CD4-positive, alpha-beta T cell treated with Interleukin-4 for 1 hour (primary cell): Measurements from ENCODE around the gene DNAAF8.
A peak's percentile ranks its signal among the peaks of the same experiment; 100 is the strongest.

Source experiments
- DNase-seq, 2 donors: peaks; one replicate each; pipeline ENCODE4 v3.0.0-alpha.2; 2020 to 2022

The DNAAF8 gene

DNA sequence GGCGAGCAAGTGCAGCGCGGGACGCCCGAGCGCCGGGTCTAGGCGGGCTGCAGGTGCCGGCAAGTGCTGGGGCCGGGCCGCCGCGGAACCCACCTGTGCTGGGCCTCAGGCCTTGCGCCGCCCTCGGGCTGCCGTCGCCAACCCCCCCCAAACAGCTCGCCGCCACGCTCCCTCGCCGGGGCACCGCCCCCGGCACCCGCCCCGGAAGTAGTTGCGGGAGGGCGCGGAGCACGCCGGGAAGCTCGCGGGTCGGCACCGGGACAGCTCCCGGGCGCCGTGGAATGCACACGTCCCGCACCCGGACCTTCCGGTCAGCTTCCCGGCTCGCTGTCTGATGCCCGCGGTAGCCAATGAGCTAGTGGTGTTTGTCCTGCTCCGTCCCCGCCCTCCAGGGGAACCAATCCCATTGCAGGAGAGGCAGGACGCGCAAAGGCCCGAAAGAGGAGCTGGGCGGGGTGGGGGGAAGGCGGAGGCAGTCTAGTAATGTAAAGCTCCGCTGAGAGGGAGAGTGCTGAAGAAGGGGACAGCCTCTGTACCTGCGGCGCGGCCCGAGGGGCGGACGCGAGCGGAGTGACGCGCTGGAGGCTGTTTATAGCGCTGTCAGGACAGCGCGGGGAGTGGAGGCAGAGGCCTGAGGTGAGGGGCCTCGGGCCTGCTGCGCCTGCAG, at the start of gene DNAAF8, which contains the start of gene ANKS3:
TSS of gene DNAAF8 (plus strand) at position 475 of the 667 bp plus-strand sequence. CDS start 1,978 bp downstream, outside the sequence.
TSS of gene ANKS3 (minus strand) at position 209 of the 667 bp plus-strand sequence. CDS start 4,122 bp downstream, outside the sequence.
- DNase-seq: peak; percentile 79 to 81

DNA sequence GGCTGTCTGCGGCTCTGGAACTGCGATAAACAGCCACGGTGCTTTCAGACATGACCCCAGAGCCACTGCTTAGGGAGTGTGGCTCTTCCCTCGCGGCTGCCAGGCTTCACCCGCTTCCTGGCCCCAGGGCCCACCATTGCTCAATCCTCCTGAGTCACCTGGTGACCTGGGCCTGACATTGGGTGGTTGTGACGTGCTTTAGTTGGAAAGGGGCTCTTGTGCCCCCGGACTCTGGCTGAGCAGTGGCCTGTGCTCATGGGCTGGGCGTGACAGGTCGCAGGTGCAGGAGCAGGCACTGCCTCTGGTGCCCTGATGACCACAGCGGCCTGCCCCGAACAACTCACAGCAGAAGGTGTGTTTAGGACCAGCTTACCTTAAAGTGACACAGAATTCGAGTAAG, 49.6 kb upstream of the DNAAF8 start:
- DNase-seq: no peak

DNA sequence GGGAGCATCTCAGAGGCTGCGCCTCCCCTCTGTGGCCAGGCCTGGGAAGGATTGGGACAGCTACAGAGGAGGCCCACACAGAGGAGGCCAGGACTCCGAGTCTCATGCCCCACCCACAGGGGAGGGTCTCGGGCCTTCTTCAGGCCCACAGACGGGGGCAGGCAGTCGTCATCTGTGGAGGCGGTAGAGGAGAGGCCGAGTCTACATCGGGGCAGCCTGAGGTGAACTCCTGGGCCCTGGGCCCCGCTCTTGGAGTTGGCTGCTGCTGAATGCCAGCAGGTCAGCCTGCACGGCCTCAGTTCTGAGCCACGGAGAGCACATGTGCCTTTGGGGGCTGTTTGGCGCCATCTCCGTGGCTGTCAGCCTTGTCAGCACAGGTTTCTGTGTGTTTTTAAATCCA, 49.0 kb upstream of the DNAAF8 start:
- no peak for DNase-seq

DNA sequence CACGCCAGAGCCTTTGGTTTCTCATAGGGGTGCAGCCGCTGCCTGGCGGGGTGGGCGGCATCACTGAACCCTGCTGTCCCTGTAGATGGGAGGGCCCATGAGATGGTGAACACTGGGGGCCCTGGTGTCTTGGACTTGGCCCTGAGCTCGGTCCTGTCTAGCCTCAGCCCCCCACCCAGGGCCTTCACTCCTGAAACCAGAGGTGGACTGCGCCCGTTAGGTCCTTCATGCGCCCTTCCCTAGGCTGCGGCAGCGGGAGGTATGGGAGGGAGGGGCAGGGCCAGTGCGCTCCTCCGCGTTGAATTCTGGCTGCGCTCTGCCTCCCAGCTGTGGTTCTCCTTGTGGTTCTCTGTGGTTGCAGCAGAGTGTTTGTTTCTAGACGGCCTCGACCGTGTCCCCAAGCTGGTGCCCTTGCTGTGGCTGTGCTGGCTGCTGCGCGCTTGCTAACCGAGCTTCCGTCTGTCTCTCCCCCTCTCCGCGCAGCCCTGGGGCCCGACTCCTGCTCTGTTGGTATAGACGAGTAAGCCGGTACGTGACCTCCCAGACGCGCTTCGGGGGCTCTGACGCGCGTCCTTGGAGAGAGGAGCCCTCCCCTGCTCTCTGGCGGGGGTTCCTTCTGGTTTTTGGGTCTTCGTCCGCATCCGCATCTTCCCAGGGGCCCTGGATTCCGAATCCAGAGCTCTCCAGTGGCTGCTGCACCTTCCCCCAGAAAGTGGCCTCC, 48.4 kb upstream of the DNAAF8 start:
- DNase-seq: no peak

DNA sequence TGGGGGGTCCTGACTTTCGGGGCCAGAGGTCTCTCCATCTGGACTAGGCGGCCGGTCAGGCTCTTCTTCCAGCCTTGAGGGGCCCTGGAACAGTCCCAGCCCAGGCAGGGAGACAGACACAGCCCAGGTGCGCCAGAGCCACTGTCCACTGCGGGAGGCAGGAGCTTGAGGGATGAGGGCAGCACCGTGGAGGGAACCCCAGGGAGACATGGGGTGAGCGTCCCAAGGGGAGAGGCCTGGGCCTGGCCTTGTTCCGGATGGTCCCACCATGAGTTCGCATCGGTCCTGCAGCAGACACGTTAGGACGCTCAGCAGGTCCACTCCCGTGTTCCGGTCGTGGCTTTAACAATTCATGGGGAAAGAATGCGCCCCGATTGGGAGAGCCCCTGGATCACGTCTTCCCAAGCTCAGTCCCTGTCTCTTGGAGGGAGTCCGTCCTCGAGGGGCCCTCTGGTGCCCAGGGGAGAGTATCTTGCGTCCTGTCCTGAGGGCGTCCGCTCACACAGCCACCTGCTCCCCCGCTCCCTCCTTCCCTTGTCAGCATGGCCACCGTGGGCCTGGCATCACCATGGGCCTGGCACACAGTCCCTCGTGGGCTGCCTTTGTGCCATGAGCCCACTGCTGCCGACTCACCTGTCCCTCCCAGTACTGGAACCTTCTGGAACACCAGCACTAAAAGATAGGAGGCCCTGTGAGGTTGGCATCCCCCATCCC, 47.7 kb upstream of the DNAAF8 start:
- DNase-seq: no peak

DNA sequence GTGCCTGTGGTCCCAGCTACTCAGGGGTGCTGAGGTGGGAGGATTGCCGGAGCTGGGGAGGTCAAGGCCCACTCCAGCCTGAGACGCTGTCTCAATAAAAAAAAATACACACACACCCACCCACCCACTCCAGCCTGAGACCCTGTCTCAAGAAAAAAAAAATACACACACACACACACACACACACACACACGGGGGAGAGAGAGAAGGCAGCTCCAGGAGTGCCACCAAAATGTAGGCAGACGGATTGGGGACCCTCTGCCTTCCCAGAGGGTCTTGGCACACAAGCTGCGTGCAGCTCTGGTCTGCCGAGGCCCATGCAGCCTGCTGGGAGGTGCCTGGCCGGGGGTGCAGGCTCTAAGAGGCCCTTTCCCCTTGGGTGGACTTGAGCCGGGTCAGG, 46.9 kb upstream of the DNAAF8 start:
- no peak for DNase-seq

DNA sequence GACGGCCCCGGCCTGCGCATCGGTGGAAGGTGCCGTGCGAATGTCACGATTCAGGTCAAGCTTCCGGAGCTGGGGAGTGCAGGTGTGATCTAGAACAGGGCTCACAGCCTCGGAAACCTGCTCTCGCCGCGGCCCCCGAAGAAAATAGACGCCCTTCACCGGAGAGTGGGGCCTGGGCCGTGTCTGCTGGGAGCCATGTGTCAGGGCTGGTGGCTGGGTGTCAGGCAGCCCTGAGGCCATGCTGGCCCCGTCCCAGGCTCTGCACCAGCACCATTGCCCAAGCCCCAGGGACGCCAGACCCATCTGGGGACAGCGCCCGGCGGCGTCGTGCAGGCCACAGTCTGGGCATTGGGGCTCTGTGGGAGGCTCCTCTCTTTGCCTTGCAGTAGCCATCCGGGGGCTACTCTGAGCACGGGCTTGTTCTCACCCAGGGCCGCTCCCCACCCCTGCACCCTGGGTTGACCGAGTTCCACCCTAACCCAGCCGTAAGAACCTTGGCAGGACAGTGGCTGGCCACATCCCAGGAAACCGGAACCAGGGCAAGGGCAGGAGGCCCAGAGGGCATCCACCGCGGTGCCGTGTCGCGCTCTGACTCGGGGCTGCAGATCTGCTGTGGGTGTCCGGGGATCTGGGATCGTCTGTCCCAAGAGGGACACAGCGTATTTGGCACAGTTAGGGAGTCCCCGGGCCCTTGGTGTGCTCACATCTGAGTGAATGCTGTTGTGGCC, 46.2 kb upstream of the DNAAF8 start:
- DNase-seq: no peak

DNA sequence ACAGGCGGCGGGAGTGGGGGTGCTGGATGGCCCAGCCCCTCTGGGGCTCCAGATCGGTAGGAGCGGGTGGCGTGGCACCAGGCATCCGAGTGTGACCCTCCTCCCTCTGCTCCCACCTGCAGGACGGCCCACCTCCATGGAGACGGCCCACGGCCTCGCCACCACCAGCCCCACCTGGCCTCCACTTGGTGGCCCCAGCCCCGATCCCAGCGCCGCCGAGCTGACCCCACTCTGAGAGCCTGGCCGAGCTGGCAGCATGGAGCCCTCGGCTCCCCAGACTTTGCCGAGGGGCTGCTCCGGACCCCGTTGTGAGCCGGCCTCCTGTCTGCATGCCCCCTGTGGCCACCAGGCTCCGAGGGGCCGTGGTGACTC, 45.7 kb upstream of the DNAAF8 start:
- DNase-seq: no peak

DNA sequence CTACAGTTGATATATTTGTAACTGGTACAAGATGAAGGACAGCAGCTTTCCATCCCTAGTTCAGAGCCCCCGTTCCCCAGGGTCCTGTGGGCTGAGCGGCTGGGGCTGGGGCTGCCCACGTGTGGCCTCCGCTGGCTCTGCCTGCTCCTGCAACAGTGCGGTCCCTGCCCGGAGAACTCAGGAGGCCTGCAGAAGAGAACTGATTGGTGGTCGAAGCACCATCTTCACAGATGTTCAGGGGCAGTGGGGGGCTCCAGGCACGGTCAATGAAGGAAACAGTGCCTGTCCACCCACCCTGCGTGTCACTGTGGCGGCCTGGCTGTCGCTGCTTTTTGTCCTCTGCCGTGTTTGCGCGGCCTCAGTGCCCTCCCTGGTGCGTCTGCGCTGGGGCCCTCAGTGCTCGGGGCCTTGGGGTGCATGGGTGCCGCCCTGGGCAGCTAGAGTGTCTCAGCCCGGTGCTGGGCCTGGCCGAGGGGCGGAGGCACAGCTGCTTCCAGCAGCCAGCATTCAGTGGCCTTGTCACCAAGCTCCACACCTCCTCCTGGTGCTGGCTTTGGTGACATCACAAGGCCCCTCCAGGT, 45.2 kb upstream of the DNAAF8 start:
- DNase-seq: no peak

DNA sequence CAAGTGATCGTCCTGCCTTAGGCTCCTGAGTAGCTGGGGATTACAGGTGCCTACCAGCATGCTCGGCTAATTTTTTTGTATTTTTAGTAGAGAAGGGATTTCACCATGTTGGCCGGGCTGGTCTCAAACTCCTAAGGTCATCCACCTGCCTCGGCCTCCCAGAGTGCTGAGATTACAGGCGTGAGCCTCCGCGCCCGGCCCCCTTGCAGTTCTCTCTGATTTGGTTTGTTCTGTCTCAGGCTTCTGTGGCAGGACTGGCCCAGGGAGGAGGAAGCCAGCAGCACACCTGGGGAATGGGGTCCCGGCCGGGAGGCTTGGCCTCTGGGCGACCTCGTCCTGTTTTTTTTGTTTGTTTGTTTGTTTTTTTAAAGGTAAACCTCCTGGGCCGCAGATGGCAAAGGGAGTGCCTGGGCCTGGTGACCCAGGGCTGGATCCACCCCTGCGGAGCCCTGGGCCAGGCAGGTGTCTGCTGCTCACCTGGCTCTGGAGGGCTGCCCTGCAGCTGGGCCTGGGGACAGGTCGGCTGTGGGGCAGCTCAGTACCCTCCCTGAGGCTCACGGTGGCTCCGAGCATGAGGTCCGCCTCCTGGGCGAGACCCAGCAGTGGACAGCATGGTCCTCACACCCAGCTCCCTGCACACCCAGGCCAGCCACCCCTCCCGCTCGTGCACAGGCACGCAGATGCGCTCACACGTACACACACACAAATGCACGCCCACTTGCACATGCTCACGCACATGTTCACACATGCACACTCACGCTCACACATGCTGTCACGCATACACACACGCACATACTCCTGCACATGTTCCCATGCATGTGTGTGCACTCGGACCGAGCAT, 44.3 kb upstream of the DNAAF8 start:
- no peak for DNase-seq

DNA sequence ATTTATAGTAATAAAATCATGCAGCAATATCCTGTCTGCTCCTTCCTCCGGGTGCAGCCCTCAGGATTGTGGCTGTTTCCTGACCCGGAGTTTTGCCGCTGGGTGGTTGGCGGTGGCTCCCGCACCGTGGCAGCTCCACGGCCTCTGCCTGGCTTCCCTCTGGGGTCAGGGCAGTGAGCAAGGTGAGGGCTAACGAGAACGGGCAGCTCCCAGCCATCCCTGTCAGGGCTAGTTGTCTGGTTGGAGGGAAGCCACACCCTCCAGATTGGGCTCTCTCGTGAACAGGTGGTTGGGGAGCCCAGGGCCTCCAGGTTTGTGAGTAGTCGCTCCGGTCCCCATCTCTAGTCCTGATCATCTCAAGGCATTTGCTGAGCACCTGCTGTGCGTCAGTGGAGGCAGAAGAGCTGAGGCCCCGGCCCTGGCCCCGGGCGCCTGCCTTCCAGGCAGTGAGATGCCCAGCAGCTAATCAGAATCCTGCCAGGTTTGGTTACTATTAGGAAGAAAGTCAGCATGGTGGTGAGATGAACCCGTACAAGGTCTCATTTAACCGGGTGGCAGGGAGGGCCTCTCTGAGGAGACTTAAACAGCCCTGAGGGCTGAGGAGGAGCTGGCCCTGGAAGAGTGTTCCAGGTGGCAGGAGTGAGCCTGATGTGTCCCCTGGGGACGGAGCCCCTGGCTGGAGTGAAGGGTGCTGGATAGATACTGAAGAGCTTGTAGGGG, 43.2 kb upstream of the DNAAF8 start:
- DNase-seq: no peak

DNA sequence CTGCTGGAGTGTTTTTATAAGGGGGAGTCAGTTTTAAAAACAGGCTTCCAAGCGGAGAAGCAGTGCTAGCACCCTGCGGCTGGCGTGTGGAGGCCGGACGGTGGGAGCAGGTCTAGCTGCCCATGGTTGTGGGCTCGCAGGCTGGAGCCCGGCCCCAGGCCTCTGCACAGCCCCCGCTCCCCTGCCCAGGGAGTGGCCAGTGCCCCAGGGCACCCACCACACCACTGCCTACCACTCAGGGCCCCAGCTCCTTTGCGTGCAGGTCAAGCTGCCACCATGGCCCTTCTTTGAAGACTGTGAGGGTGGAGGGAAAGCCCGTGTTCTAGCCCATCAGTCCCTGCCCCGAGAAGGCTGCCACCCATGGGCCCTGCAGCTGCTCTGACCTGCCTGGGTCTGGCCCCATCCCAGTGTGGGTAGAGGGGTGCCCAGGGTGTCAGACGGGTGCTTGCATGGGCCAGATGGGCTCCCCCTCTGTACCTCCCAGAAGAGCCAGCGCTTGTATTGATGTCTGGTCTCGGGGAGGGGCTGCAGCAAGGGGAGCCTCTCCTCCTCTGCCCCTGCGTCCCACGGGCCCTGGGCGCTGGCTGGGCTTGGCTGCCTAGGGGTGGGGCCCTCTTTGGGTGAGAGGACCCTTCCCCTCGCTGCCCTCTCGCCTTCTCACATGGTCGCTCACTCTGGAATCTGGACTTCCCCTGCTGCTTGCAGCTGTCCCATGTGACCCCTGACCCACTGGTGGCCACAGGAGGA, 42.5 kb upstream of the DNAAF8 start:
- DNase-seq: no peak

DNA sequence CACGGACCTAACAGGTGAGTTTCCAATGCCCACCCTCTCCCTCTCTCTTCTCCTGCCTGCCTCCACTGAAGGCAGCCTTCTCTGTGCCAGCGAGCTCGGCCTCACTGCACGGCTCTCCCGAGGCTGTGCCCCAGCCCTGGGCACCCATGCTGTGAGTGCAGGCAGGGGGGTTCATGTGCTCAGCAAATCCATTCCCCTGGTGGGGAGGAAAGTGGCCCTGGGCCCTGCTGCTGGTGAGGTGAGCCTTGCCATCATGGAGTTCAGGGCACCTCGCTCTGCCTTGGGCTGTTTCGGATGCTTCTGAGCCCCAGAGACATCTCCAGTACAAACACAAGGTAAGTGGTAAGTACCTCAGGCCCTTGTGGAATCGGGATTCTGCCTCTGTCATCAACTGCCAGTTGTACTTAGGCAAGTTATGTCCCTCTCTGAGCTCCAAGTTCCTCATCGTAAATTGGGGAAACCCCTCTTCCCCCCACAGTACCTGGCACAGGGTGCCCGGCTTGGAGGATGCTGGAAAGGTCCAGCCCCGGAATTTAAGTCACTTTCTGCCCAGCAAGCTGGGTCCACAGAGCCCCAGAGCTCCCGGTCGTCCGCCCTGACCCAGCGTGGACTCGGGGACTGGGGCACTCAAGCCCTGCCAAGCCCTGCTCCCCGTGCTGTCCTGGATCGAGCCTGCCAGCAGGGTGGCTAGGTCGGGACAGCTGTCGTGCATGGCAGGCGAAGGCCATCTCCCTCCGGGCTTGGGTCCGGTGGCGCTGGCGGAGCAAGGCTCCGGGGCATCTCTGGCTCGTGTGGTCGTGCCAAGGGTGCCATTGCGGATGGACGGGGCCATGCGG, 41.7 kb upstream of the DNAAF8 start:
- DNase-seq: peak in 1 of 2 donors; percentile 18

DNA sequence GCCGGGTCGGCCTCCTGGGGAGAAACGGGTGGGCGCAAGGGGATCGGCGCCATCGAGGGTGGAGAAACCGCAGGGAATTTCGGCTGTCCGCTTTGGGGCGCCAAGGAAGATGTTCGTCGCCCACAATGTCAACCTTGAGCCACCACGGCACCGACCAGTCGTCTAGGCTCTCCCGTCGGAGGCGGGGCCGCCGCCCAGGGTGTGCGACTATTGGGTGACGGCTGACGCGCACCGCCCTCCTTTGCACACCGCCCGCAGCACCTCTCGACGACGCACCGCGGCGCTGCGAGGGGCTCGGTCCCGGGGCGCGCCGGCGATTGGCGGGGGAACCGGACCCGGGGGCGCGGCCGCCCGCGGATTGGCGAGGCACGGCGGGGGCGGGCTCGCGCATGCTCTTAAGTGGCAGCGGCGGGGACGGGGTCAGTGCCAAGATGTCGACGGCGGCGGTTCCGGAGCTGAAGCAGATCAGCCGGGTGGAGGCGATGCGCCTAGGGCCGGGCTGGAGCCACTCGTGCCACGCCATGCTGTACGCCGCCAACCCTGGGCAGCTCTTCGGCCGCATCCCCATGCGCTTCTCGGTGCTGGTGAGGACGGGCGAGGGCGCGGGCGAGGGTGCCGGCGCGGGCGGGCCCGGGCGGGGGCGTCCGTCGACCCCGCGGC, 40.9 kb upstream of the DNAAF8 start, which contains the start of gene NUDT16L1:
TSS of gene NUDT16L1 (plus strand) at position 267 of the 660 bp plus-strand sequence. CDS start at position 432, 165 bp downstream.
- DNase-seq: peak; percentile 96

DNA sequence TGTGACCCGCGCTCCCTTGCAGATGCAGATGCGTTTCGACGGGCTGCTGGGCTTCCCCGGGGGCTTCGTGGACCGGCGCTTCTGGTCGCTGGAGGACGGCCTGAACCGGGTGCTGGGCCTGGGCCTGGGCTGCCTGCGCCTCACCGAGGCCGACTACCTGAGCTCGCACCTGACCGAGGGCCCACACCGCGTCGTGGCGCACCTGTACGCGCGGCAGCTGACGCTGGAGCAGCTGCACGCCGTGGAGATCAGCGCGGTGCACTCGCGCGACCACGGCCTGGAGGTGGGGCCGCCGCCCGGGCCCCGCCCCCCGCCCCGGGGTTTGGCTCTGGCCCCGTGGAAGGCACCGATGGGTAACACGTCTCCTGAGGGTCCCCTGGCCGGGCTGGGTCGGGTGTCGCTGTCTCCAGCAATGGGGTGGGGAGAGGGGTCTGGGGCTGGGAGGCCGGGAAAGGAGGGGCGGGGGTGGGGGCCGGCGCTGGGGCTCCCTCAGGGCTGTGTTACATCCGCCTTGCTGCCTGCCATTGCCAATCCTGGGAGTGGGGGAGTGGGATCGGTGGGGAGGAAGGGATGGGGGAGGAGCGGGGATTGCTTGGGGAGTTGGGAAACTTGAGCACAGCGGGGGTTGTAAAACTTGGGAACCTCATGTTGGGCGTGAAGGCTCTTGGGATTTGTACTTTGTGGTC, 40.2 kb upstream of the DNAAF8 start:
- peak; percentile 50 to 51 for DNase-seq

DNA sequence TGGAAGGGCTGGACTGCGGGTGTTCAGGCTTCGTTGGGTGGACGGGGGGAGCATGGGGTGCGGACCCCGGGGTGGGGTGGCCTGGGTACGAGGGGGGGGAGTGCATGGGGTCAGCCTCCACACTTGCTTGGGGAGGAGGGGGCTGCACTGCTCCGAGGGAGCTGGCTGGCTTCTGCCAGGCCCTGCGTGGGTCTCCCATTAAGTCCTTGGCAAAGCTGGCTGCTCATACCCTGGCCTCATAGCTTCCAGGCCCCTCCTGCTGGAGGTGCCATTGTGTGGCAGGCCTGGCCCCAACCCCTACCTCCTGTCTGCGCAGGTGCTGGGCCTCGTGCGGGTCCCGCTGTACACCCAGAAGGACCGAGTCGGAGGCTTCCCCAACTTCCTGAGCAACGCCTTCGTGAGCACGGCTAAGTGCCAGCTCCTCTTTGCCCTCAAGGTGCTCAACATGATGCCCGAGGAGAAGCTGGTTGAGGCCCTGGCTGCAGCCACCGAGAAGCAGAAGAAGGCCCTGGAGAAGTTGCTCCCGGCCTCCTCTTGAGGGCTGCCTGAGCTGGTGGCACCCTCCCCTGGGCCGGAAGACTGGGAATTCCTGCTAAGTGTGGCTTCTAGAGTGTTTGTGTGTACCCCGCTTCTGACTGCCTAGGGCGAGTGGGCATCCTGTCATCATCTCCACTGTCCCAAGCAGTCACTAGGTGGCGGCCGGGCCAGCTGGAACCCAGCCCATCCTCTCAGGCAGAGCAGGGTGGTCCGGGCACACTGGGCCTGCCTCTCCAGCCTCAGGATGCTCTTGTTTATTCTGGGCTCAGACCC, 39.5 kb upstream of the DNAAF8 start:
- DNase-seq: no peak
